GM18526 (cell line): ENCODE data around the gene PHF10.

Experiments
- POLR2A ChIP-seq: IDR thresholded peaks from 3 replicates; pipeline ENCODE4 v1.6.1; 2011; ENCODE audit not compliant: insufficient read length; ENCODE audit errors: extremely low read depth

Gene PHF10

GRCh38 chr6:169724494-169725124 lies at the start of gene PHF10:
TSS of gene PHF10 (minus strand) at chr6:169724500. CDS start at chr6:169723931, 569 bp downstream.
- peak; percentile 45 for TF ChIP-seq POLR2A

DNA sequence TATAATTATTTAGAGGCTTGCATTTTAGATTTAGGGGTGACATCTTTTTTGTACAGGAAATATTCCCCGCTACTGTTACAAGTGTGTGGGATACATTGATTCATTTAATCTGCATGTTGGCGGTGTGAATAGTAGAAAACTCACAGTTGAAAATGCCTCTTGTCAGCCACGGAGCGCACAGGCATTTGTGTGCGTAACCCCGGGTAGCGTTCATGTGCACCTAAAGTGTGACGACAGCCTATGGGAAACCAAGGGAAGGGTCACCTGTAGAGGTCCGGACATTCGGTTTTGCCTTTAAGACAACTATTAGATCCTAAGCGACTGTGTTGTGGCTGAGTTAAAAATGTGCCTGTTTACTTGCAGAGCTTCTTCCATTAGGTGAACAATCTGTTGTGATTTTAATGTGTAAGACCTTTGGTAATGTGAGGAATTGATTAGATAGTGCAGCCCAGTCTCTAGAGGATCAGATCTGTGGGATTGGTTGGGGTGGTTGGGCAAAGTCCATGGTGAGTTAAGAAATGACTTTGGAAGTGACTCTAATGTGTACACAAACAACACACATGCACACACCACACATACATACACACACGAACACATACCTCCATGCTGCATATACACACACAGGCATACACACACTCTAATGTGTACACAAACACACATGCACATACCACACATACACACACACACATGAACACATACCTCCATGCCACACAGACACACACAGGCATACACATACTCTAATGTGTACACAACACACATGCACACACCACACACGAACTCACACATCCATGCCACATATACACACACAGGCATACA lies 42.8 kb upstream of the PHF10 start:
- no peak for TF ChIP-seq POLR2A

GRCh38 chr6:169766232-169766631 lies 41.9 kb upstream of the PHF10 start:
- no peak for TF ChIP-seq POLR2A

DNA sequence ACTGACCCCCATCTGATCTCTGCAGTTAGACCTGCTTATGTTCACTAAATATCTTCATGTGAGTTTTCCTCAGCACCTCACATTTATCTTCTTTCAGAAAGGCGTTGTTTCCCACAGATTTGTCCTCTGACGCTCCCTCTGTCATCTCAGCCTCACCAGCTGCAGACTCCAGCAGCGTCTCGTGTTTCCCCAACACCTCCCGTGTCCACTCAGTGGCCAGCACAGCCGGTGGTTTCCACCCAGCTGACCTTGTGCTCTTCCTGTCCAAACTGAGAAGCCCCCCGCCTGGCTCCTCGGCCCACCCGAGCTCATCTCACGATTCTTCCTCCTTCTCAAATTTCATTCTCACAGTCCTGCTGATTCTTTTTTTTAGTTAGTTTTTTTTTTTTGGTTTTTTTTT lies 39.6 kb upstream of the PHF10 start:
- TF ChIP-seq POLR2A, result no peak

DNA sequence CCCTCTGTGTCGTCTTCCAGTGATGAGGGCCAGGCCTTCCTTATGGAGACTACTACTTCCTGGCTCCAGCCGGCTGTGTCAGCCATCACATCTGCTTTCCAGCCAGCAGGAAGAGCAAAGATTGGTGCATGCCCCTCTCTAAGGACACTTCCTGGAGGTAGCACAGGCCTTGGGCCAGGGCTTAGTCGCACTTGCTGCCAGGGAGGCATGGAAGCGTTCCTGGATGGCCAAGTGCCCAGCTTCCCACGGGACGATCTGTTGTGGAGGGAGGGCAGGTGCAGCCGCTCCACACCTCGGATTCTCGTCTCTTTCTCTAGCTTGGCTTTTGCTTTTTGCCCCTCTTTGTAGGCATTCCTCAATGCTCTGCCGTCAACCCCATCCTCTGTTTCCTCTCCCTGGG lies 39.0 kb upstream of the PHF10 start:
- TF ChIP-seq POLR2A, result no peak

DNA sequence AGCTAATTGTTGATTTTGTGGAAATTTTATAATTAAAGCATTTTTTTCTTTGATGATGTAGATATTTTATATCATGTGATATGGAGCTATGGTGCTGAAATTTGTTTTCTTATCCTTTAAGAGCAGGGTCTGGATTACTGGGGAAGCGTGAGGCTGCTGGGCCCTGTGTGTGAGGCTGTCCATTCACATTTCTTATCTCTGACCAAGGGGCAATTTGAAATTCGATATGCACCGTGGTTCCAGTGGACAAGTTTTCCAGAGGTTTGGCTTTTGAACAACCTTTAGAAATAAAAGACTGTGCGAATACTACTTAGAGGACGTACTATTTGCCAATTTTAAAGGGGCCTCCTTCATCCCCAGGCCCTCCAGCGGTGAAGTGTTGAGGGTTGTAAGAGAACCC lies 30.9 kb upstream of the PHF10 start:
- TF ChIP-seq POLR2A, result no peak

GRCh38 chr6:169752074-169752623 lies 27.8 kb upstream of the PHF10 start:
- TF ChIP-seq POLR2A, result no peak

- peak; percentile 93 for TF ChIP-seq POLR2A
Observed at GRCh38 chr6:169751242-169752073, 27.2 kb upstream of the PHF10 start, which contains the start of the genes DYNLT2 and ERMARD. TSS of gene DYNLT2 (minus strand) at chr6:169751572. CDS start at chr6:169751458, 114 bp downstream. TSS of gene ERMARD (plus strand) at chr6:169751622. CDS start at chr6:169751658, 36 bp downstream.

- no peak for TF ChIP-seq POLR2A
Observed at GRCh38 chr6:169746556-169746955, 22.3 kb upstream of the PHF10 start.

DNA sequence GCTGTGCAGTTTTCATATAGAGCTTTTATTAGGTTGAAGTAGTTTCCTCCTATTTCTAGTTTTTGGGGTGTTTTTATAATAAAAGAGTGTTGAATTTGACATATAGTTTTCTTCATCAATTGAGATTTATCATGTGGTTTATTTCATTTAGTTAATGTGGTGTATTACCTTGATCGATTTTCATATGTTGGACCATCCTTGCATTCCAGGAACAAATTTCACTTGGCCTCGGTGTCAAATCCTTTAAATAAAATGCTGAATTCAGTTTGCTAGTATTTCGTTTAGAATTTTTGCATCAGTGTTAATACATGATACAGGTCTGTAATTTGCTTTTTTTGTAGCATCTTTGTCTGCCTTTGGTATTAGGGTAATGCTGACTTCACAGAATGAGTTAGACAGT lies 21.1 kb upstream of the PHF10 start:
- no peak for TF ChIP-seq POLR2A

DNA sequence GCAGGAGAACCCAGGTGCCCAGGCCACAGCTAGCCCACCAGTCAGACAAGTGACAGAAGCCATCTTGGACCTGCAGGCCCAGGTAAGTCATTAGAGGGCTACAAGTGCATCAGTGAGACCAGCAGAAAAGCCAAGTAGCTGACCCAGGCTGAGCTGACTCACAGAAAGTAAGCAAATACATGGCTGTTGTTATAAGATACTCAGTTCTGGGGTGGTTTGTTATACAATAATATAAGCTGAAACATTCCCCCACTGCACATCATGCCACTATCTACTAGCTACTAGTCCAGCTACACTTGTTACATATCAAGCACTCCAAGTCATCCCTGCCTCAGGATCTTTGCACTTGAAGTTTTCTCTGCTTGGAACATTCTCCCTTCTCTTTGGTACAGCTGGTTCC lies 17.0 kb upstream of the PHF10 start:
- TF ChIP-seq POLR2A, result no peak

DNA sequence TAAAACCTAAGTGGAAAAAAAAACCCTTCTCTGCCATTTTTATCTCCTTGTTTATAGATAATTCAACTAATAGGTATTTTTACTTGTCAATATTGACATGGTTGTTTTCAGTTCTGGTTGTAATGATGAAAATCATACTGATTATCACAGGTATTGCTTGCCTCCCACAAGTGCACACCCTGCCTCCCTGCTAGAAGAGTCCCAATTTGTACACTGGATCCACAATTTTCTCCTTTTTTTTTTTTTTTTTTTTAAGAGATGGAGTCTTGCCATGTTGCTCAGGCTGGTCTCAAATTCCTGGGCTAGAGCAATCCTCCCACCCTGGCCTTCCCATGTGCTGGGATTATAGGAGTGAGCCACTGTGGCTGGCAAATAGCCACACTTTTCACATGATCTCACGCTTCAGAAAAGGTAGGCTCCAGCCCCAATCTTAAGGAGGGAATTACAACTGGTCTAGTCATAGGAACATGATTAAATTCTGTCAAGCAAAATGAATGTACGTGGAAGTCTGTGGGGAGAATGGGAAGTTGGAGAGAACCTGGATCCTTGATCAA lies 14.8 kb upstream of the PHF10 start:
- no peak for TF ChIP-seq POLR2A

GRCh38 chr6:169738204-169738975 lies 14.1 kb upstream of the PHF10 start:
- no peak for TF ChIP-seq POLR2A

DNA sequence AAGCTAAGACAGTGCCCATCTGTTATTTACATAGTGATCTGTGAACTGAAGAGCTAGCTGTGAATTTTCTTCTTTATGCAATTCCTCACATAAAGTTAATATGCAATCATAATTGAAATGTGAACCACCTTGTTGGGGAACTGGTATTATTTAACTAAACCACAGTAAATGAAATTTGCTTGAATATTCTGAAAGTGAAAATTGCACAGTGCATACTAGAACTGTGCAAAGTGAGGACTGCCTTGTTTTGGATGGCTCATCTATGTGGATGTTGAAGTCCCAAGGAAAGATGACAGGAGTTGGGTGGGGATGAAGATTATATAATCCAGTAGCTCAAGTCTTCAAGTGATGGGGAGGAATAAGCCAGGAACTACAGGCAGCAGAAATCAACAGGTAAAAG lies 5.7 kb upstream of the PHF10 start:
- no peak for TF ChIP-seq POLR2A
